ENCODE results near the gene PPM1L. TPM values are rescaled to one million over a fixed set of nuclear protein-coding genes. Genes with fewer than 3 reads are reported as not detected.

PPM1L gene
- polyA plus RNA-seq, 3 donors: 5.5 to 9.9 (median 7.8) TPM

DNA sequence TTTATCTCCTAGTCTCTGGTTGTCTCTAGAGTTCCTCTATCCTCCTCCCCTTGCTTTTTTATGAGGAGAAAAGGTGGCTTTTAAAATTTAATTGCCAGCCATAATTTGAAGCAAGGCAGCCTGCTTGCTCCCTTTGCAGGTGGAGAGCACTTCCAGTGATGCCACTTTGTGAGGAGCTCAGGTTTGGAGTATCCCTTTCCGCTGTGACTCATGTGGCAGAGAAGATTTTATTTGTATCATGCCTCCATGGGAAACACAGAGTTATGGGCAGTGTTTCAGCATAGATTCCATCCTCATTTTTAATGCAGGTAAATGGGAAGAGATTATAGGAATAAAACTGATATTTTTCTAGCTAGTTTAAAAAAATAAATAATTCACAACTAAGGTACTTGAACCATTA, 7.0 kb downstream of the PPM1L start:
- no peak overlapping the region for H3K27ac ChIP-seq (ENCODE audit: low read depth in 1 of 2, low read length in 2 of 2)
- peaks cover 2 to 9% (median 4%) of the 10 kb centered on the region in 7 donors for H3K9me3 Mint-ChIP-seq
- no CpG with 5 or more reads among the region's 1 CpG for WGBS (ENCODE audit: insufficient coverage)

DNA sequence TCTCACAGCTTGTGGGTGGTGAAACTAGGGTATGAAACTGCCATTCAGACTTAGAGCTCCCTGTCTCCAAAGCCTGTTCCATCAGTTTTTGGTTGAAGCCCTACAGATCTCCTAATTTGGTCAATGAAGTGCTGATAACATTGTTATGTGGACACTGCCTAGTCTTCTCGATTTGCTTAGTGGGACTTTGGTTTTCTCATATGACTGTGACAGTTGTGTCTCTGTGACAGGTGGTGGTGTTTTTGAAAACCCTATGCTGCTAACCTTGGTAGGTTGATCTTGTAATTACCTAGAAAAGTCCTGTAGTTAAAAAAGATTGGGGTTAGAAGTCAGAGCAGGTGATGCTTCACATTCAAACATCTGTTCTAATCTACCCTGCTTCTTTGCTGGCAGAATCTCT, 9.2 kb downstream of the PPM1L start:
- H3K27ac Mint-ChIP-seq: no peak overlapping the region
- peaks cover 10 to 12% of the 10 kb centered on the region in 2 donors for H3K36me3 Mint-ChIP-seq
- H3K4me2 ChIP-seq (replicated peaks; ENCODE audit: extremely low read depth, low read length, poor library complexity, severe bottlenecking): no peak overlapping the region
- H3K27me3 Mint-ChIP-seq (ENCODE audit: low read depth in 3 of 3): peaks cover 0 to 3% (median 0%) of the 10 kb centered on the region in 3 donors
- H3K9me3 ChIP-seq (replicated peaks in 1 of 2; ENCODE audit: control insufficient read depth in 1 of 2, insufficient read depth in 1 of 2, low read length in 2 of 2): no peaks in the 10 kb centered on the region
- H4K20me1 ChIP-seq (ENCODE audit: insufficient read depth, low read length): peaks cover 31% of the 10 kb centered on the region
- peaks cover 2 to 9% (median 4%) of the 10 kb centered on the region in 7 donors for H3K9me3 Mint-ChIP-seq
- H3K9ac ChIP-seq (ENCODE audit: insufficient read depth, low read length, poor library complexity, severe bottlenecking): no peak overlapping the region
- no peak overlapping the region for H3K4me3 Mint-ChIP-seq
- no peak overlapping the region for H3K4me3 ChIP-seq (replicated peaks in 1 of 3; ENCODE audit: low read depth in 2 of 3, low read length in 3 of 3)
- no peaks in the 10 kb centered on the region for H3K36me3 ChIP-seq (replicated peaks in 1 of 2; ENCODE audit: control insufficient read depth in 1 of 2, insufficient read depth in 2 of 2, low read length in 2 of 2)
- H3K27me3 ChIP-seq (ENCODE audit: control insufficient read depth in 2 of 2, insufficient read depth in 2 of 2, low read length in 2 of 2): no peaks in the 10 kb centered on the region
- H3K4me1 Mint-ChIP-seq: peaks cover 7% of the 10 kb centered on the region
- TF ChIP-seq, protein P1, sequence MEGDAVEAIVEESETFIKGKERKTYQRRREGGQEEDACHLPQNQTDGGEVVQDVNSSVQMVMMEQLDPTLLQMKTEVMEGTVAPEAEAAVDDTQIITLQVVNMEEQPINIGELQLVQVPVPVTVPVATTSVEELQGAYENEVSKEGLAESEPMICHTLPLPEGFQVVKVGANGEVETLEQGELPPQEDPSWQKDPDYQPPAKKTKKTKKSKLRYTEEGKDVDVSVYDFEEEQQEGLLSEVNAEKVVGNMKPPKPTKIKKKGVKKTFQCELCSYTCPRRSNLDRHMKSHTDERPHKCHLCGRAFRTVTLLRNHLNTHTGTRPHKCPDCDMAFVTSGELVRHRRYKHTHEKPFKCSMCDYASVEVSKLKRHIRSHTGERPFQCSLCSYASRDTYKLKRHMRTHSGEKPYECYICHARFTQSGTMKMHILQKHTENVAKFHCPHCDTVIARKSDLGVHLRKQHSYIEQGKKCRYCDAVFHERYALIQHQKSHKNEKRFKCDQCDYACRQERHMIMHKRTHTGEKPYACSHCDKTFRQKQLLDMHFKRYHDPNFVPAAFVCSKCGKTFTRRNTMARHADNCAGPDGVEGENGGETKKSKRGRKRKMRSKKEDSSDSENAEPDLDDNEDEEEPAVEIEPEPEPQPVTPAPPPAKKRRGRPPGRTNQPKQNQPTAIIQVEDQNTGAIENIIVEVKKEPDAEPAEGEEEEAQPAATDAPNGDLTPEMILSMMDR (IDR thresholded peaks at IDR 0.05): no peak
- intact Hi-C loops (cut with micrococcal nuclease): no loop called here
- H3K4me1 ChIP-seq (ENCODE audit: control insufficient read depth in 1 of 2, insufficient read depth in 2 of 2, low read length in 2 of 2): no peaks in the 10 kb centered on the region
- WGBS (ENCODE audit: insufficient coverage): 100% methylated on average over 1 of the region's 1 CpG
- no peak overlapping the region for H2AFZ ChIP-seq (ENCODE audit: insufficient read depth, low read depth, low read length, poor library complexity, severe bottlenecking)
- no peaks in the 10 kb centered on the region for H3K79me2 ChIP-seq (ENCODE audit: insufficient read depth, low read length)
- no peak overlapping the region for H3K27ac ChIP-seq (ENCODE audit: low read depth in 1 of 2, low read length in 2 of 2)
- DNase-seq: no peak

More for the DNA sequence above, 7.0 kb downstream of the PPM1L start:
- no peak overlapping the region for H3K27ac Mint-ChIP-seq
- no peak overlapping the region for H3K4me3 ChIP-seq (replicated peaks in 1 of 3; ENCODE audit: low read depth in 2 of 3, low read length in 3 of 3)
- no peaks in the 10 kb centered on the region for H3K9me3 ChIP-seq (replicated peaks in 1 of 2; ENCODE audit: control insufficient read depth in 1 of 2, insufficient read depth in 1 of 2, low read length in 2 of 2)
- TF ChIP-seq, protein P1 (IDR thresholded peaks at IDR 0.05): no peak
- no peak overlapping the region for H3K4me2 ChIP-seq (replicated peaks; ENCODE audit: extremely low read depth, low read length, poor library complexity, severe bottlenecking)
- peaks cover under 1 to 4% of the 10 kb centered on the region in 2 donors for H3K4me1 ChIP-seq (ENCODE audit: control insufficient read depth in 1 of 2, insufficient read depth in 2 of 2, low read length in 2 of 2)
- H3K27me3 ChIP-seq (ENCODE audit: control insufficient read depth in 2 of 2, insufficient read depth in 2 of 2, low read length in 2 of 2): no peaks in the 10 kb centered on the region
- no peaks in the 10 kb centered on the region for H3K36me3 ChIP-seq (replicated peaks in 1 of 2; ENCODE audit: control insufficient read depth in 1 of 2, insufficient read depth in 2 of 2, low read length in 2 of 2)
- H3K27me3 Mint-ChIP-seq (ENCODE audit: low read depth in 3 of 3): peaks cover under 1 to 3% (median 2%) of the 10 kb centered on the region in 3 donors
- intact Hi-C loops (cut with micrococcal nuclease): no loop called here
- DNase-seq: no peak
- H3K4me3 Mint-ChIP-seq: no peak overlapping the region
- H3K9ac ChIP-seq (ENCODE audit: insufficient read depth, low read length, poor library complexity, severe bottlenecking): no peak overlapping the region
- peaks cover 18% of the 10 kb centered on the region for H3K4me1 Mint-ChIP-seq
- H3K36me3 Mint-ChIP-seq: peaks cover 10 to 12% of the 10 kb centered on the region in 2 donors
- H4K20me1 ChIP-seq (ENCODE audit: insufficient read depth, low read length): peaks cover 52% of the 10 kb centered on the region
- H3K79me2 ChIP-seq (ENCODE audit: insufficient read depth, low read length): peaks cover 4% of the 10 kb centered on the region
- no peak overlapping the region for H2AFZ ChIP-seq (ENCODE audit: insufficient read depth, low read depth, low read length, poor library complexity, severe bottlenecking)
